Measurements from ENCODE around the gene SMKR1. TPM values are rescaled to one million over a fixed set of nuclear protein-coding genes. Genes with fewer than 3 reads are reported as not detected.
"Not testable (repeated sequence)": the region's sequence is repeated elsewhere in the genome, so short reads cannot be mapped to it uniquely, and the experiment has no call there.

Gene SMKR1
- total and polyA plus RNA-seq, 9 of the 15 experiments (the other 6 are each of a cell fraction or from before 2014, with no cell fraction given): 0.58 to 1.8 (median 0.93) TPM; not detected in 1

GRCh38 chr7:129480674-129481363, 21.5 kb upstream of the SMKR1 start:
- no peaks in the 10 kb centered on the region for H3K27me3 ChIP-seq (ENCODE audit: control insufficient read depth in 2 of 2, insufficient read depth in 2 of 2, low read length in 2 of 2)
- in situ Hi-C loops (cut with MboI): no loop called here
- H4K20me1 ChIP-seq (replicated peaks; ENCODE audit: control insufficient read depth, insufficient read depth, low read length): no peaks in the 10 kb centered on the region
- H3K9me3 ChIP-seq (replicated peaks; ENCODE audit: control insufficient read depth, insufficient read depth, low read depth, low read length): no peaks in the 10 kb centered on the region
- intact Hi-C loops (cut with micrococcal nuclease): no loop called here
- H3K9me1 ChIP-seq (ENCODE audit: control insufficient read depth, insufficient read depth, low read length): no peaks in the 10 kb centered on the region
- no peaks in the 10 kb centered on the region for H3K79me2 ChIP-seq (ENCODE audit: control insufficient read depth, insufficient read depth, low read length)
- ChIA-PET CTCF (ENCODE audit: low intra/inter-chr PET ratio) (interaction anchor here (0.5 kb wide), 1 partner anchor 106 kb away, joined by 3 read pairs; no protein-coding TSS in a partner anchor), POLR2A (interaction anchor here (0.6 to 1.0 kb wide), 3 partner anchors 16 to 63 kb away, joined by 3 read pairs; no protein-coding TSS in a partner anchor)
- no peak overlapping the region for H3K4me3 ChIP-seq
- H3K36me3 ChIP-seq (ENCODE audit: control insufficient read depth, insufficient read depth, low read length): peaks cover 77% of the 10 kb centered on the region
- BruUV-seq (replicated peaks): no TSS peak
- TF ChIP-seq ZNF695 (CRISPR knock-in tag; IDR thresholded peaks at IDR 0.05) (no peak), C11orf30 (IDR thresholded peaks at IDR 0.05; ENCODE audit: low read depth) (no peak), CEBPG (CRISPR knock-in tag; IDR thresholded peaks at IDR 0.05) (no peak), CEBPG (tag; conservative IDR thresholded peaks at IDR 0.05 in 1 of 2, IDR thresholded peaks at IDR 0.05 in 1 of 2) (peak in 1 of 2 experiments; percentile 48; a peak in 1 of 4 replicates), SNIP1 (IDR thresholded peaks at IDR 0.05; ENCODE audit: low read depth) (no peak)
- DNase-seq (ENCODE audit: extremely low read depth in 1 of 4, low spot score in 3 of 4) (no peak), ATAC-seq (no peak), FAIRE-seq (no peak)
- no peak overlapping the region for H3K4me2 ChIP-seq (ENCODE audit: insufficient read depth, low read length)
- WGBS (ENCODE audit: insufficient coverage, low coverage, missing lambda C conversion rate): 98% methylated on average over 6 of the region's 6 CpGs
- no peaks in the 10 kb centered on the region for H3K4me1 ChIP-seq (replicated peaks in 1 of 2; ENCODE audit: control insufficient read depth in 2 of 2, insufficient read depth in 2 of 2, low read length in 2 of 2)
- H3K27ac ChIP-seq (ENCODE audit: extremely low read depth, low read depth, low read length): no peak overlapping the region
- no peak overlapping the region for H3K9ac ChIP-seq (ENCODE audit: insufficient read depth in 1 of 2, low read depth in 2 of 2, low read length in 2 of 2)
- no peak overlapping the region for H2AFZ ChIP-seq (ENCODE audit: low read depth, low read length)

GRCh38 chr7:129481376-129481775, 21.0 kb upstream of the SMKR1 start:
- H3K4me3 ChIP-seq; H3K27ac ChIP-seq (ENCODE audit: extremely low read depth, low read depth, low read length); BruUV-seq (replicated peaks); FAIRE-seq; H3K4me1 ChIP-seq (replicated peaks in 1 of 2; ENCODE audit: control insufficient read depth in 2 of 2, insufficient read depth in 2 of 2, low read length in 2 of 2); CTCF ChIA-PET (ENCODE audit: low intra/inter-chr PET ratio); H3K9ac ChIP-seq (ENCODE audit: insufficient read depth in 1 of 2, low read depth in 2 of 2, low read length in 2 of 2); H3K79me2 ChIP-seq (ENCODE audit: control insufficient read depth, insufficient read depth, low read length); DNase-seq (ENCODE audit: extremely low read depth in 1 of 4, low spot score in 3 of 4); in situ Hi-C loops (cut with MboI); H3K9me3 ChIP-seq (replicated peaks; ENCODE audit: control insufficient read depth, insufficient read depth, low read depth, low read length); H2AFZ ChIP-seq (ENCODE audit: low read depth, low read length); intact Hi-C loops (cut with micrococcal nuclease); H3K4me2 ChIP-seq (ENCODE audit: insufficient read depth, low read length); H3K9me1 ChIP-seq (ENCODE audit: control insufficient read depth, insufficient read depth, low read length); H3K27me3 ChIP-seq (ENCODE audit: control insufficient read depth in 2 of 2, insufficient read depth in 2 of 2, low read length in 2 of 2); ATAC-seq; H4K20me1 ChIP-seq (replicated peaks; ENCODE audit: control insufficient read depth, insufficient read depth, low read length); TF ChIP-seq CEBPG (CRISPR knock-in tag; IDR thresholded peaks at IDR 0.05): not testable (repeated sequence)
- POLR2A ChIA-PET: interaction anchor here (0.6 to 1.0 kb wide), 3 partner anchors 15 to 63 kb away, joined by 3 read pairs; no protein-coding TSS in a partner anchor
- TF ChIP-seq CEBPG (tag; conservative IDR thresholded peaks at IDR 0.05 in 1 of 2, IDR thresholded peaks at IDR 0.05 in 1 of 2) (peak; percentile 50 to 55; a peak in 3 of 4 replicates), RBM25 (IDR thresholded peaks at IDR 0.05; ENCODE audit: low read depth, low read length, severe bottlenecking) (peak; percentile 32)
- WGBS (ENCODE audit: insufficient coverage, low coverage, missing lambda C conversion rate): 92% methylated on average over 6 of the region's 6 CpGs
- peaks cover 81% of the 10 kb centered on the region for H3K36me3 ChIP-seq (ENCODE audit: control insufficient read depth, insufficient read depth, low read length)
